T-helper 17 cell (primary cell): Measurements from ENCODE around the gene SARNP. TPM values are rescaled to one million over a fixed set of nuclear protein-coding genes. Genes with fewer than 3 reads are reported as not detected.
"Not testable (repeated sequence)": the region's sequence is repeated elsewhere in the genome, so short reads cannot be mapped to it uniquely, and the experiment has no call there.

ENCODE experiments used
- ATAC-seq: fragments of 150-1000 bp; cut with Tn5 transposase; 2 replicates; pipeline ENCODE4 v1.10.0; 2021; ENCODE audit warnings: mild to moderate bottlenecking, moderate library complexity
- DNase-seq, 3 donors: peaks; one replicate each; pipeline versions ENCODE4 v3.0.0 to v3.0.0-alpha.2; 2020 to 2021
- H3K9me3 ChIP-seq: one replicate; pipeline ENCODE4 v1.7.0; 2013; ENCODE audit warnings: low read length, mild to moderate bottlenecking; ENCODE audit not compliant: control insufficient read depth, poor library complexity, severe bottlenecking
- H3K27ac Mint-ChIP-seq: one replicate; pipeline ENCODE4 v1.8.0; 2022; ENCODE audit warnings: mild to moderate bottlenecking, moderate library complexity, mixed read lengths
- H3K27me3 Mint-ChIP-seq: one replicate; pipeline ENCODE4 v1.8.0; 2022; ENCODE audit warnings: mixed read lengths
- H3K36me3 Mint-ChIP-seq: one replicate; pipeline ENCODE4 v1.8.0; 2022; ENCODE audit warnings: low read depth, mixed read lengths
- H3K4me1 Mint-ChIP-seq: one replicate; pipeline ENCODE4 v1.8.0; 2022; ENCODE audit warnings: mild to moderate bottlenecking, mixed read lengths
- H3K4me3 Mint-ChIP-seq: one replicate; pipeline ENCODE4 v1.8.0; 2022; ENCODE audit warnings: mild to moderate bottlenecking, moderate library complexity, mixed read lengths
- total RNA-seq, 4 donors: library from RNA in 2 of 4; stranded (reverse) in 2 of 4; gene quantifications; one replicate each; pipeline ENCODE4 v1.2.3 and lab custom pipeline; 2022 to 2026

SARNP gene
- 10 to 100 TPM; 37.3 to 38.5 TPM for total RNA-seq
- total RNA-seq (lab: John Stamatoyannopoulos, UW): 6.4 to 7.7 reads per million in 2 donors

DNA sequence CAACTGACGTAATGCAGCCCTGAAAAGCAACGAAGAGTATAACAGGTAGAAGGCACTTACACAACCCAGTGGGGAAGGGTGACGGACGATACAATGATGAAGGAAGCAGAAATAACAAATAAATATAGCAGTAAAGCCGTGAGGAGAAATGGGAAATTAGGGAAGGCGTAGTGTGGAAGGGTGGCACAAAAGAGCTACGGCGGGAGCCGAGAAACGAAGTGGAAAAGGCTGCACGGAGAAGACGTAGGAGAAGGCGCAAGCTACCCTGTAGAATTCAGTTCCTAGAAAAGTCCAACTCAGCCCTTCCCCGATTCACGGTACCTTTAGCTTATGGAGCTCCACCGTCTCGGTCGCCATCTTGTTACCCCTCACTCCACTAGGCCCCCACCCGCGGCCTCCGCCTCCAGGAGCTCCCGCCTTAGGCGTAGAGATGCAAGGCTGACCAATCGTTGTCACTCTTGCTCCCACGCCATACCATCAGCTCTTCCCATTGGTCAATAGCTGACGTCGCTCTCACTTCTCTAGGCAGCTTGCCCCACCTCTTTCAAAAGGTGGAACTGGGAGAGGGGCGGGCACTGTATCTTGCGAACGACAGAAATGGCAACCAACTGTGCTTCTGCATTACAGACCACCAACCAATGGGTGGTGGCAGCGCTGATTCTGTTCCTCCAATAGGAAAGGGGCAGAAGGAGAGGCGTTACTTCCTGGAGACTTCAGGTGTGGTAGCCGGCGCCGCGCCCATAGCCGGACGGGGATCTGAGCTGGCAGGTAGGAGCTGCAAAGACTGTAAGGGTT, at the start of gene SARNP, which contains the start of gene ORMDL2:
Gene SARNP (minus strand): TSS at position 380 of the 795 bp plus-strand sequence. CDS start 23 bp downstream, at position 357.
Gene ORMDL2 (plus strand): TSS at position 697 of the 795 bp plus-strand sequence. CDS start 959 bp downstream, outside the sequence.
- Mint-ChIP-seq H3K36me3 (peaks cover 7% of the 10 kb centered on the region), H3K27ac (no peak within 1 kb of the TSS), H3K27me3 (no peaks in the 10 kb centered on the region), H3K4me3 (no peak within 1 kb of the TSS), H3K4me1 (peaks cover 21% of the 10 kb centered on the region)
- H3K9me3 ChIP-seq: no peaks in the 10 kb centered on the region
- DNase-seq (peak; percentile 85 to 93 (median 87)), ATAC-seq (peak; percentile 93)

GRCh38 chr12:55866454-55867004, 49.0 kb upstream of the SARNP start:
- not testable (repeated sequence) for H3K9me3 ChIP-seq

DNA sequence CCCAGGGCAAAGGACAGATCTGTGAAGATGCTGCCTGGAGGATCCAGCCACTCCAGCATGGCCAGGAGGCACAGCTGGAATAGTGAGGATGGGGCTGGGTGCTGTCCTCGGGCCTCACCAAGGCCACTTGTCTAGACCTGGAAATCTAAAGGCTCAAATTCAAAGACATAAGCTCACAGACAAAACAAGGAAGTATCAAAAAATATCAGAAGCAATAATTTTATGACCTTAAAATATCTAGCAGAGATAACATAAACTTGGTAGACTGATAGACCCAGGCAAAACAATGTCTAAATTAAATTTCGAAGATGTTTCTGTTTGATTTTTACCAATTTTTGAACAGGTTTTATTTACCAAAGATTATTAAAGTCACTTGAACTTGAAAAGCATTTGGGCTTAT, 47.8 kb upstream of the SARNP start:
- H3K9me3 ChIP-seq: peaks cover 2% of the 10 kb centered on the region
- H3K27me3 Mint-ChIP-seq: no peaks in the 10 kb centered on the region
- H3K4me1 Mint-ChIP-seq: no peaks in the 10 kb centered on the region
- DNase-seq: no peak
- no peak overlapping the region for H3K27ac Mint-ChIP-seq
- no peak for ATAC-seq
- H3K36me3 Mint-ChIP-seq: no peaks in the 10 kb centered on the region
- no peak overlapping the region for H3K4me3 Mint-ChIP-seq

More at GRCh38 chr12:55866454-55867004, 49.0 kb upstream of the SARNP start:
- H3K36me3 Mint-ChIP-seq, H3K4me3 Mint-ChIP-seq, H3K4me1 Mint-ChIP-seq, DNase-seq, H3K27me3 Mint-ChIP-seq, H3K27ac Mint-ChIP-seq, ATAC-seq: not testable (repeated sequence)

DNA sequence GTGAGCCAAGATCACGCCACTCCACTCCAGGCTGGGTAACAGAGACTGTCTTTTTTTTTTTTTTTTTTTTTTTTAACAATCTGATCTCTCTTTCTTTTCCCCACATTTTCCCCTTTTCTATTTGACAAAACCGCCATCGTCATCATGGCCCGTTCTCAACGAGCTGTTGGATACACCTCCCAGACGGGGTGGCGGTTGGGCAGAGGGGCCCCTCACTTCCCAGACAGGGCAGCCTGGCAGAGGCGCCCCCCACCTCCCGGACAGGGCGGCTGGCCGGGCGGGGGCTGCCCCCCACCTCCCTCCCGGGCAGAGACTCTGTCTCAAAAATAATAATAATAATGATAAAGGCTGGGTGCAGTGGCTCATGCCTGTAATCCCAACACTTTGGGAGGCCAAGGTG, 45.4 kb upstream of the SARNP start:
- not testable (repeated sequence) for DNase-seq, H3K4me1 Mint-ChIP-seq, H3K9me3 ChIP-seq, H3K36me3 Mint-ChIP-seq, H3K27ac Mint-ChIP-seq, ATAC-seq, H3K27me3 Mint-ChIP-seq, H3K4me3 Mint-ChIP-seq

DNA sequence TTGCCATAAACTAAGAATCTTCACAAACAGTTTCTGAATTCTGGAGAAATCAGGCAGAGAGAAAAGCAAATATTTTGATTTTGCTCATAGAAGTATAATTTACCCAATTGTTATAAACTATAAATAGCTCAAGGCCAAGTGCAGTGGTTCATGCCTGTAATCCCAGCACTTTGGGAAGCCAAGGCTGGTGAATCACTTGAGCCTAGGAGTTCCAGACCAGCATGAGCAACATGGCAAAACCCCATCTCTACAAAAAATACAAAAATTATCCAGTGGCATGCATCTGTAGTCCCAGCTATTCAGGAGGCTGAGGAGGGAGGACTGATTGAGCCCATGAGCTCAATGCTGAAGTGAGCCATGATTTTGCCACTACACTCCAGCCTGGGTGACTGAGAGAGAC, 44.8 kb upstream of the SARNP start:
- H3K4me1 Mint-ChIP-seq: no peaks in the 10 kb centered on the region
- DNase-seq: no peak
- H3K4me3 Mint-ChIP-seq: no peak overlapping the region
- H3K9me3 ChIP-seq: peaks cover 2% of the 10 kb centered on the region
- no peak for ATAC-seq
- H3K27me3 Mint-ChIP-seq: no peaks in the 10 kb centered on the region
- H3K36me3 Mint-ChIP-seq: no peaks in the 10 kb centered on the region
- H3K27ac Mint-ChIP-seq: no peak overlapping the region

DNA sequence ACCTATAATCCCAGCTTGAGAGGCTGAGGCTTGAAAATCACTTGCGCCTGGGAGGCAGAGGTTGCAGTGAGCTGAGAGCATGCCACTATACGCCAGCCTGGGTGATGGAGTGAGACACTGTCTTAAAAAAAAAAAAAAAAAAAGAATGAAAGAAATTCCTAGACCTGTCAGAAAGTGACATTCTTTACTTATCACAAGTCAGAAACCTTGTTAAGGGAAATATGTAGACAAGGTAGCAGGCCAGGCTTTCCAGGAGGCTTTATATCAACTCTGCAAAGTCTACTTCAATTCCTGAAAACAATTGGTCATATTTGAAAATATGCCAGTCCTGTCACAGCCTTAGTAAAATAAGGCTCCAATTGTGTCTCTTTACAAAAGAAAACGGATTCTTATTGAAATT, 44.3 kb upstream of the SARNP start:
- H3K27me3 Mint-ChIP-seq: no peaks in the 10 kb centered on the region
- H3K27ac Mint-ChIP-seq: no peak overlapping the region
- DNase-seq (no peak), ATAC-seq (no peak)
- no peaks in the 10 kb centered on the region for H3K36me3 Mint-ChIP-seq
- H3K4me1 Mint-ChIP-seq: no peaks in the 10 kb centered on the region
- H3K4me3 Mint-ChIP-seq: no peak overlapping the region
- H3K9me3 ChIP-seq: peaks cover 2% of the 10 kb centered on the region

GRCh38 chr12:55861396-55861795, 43.9 kb upstream of the SARNP start:
- peaks cover 2% of the 10 kb centered on the region for H3K9me3 ChIP-seq
- no peak overlapping the region for H3K27ac Mint-ChIP-seq
- no peaks in the 10 kb centered on the region for H3K27me3 Mint-ChIP-seq
- DNase-seq (no peak), ATAC-seq (no peak)
- H3K4me3 Mint-ChIP-seq: no peak overlapping the region
- H3K36me3 Mint-ChIP-seq: no peaks in the 10 kb centered on the region
- H3K4me1 Mint-ChIP-seq: no peaks in the 10 kb centered on the region

DNA sequence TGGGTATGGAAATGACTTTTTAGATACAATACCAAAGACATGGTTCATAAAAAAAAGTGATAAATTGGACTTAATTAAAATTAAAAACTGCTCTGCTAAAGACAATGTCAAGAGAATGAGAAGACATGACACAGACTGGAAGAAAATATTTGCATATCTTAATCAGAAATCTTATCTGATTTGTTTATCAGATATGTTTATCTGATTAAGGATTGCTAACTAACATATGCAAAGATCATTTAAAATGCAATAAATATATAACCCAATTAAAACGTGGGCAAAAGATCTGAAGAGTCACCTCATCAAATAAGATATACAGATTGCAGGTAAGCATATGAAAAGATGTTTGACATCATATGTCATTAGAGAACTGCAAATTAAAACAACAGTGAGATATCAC, 35.2 kb upstream of the SARNP start:
- peaks cover 2% of the 10 kb centered on the region for H3K4me1 Mint-ChIP-seq

GRCh38 chr12:55850893-55851292, 33.4 kb upstream of the SARNP start:
- no peak overlapping the region for H3K4me3 Mint-ChIP-seq
- H3K9me3 ChIP-seq: no peaks in the 10 kb centered on the region
- DNase-seq (no peak), ATAC-seq (no peak)
- H3K4me1 Mint-ChIP-seq: peaks cover 4% of the 10 kb centered on the region
- no peak overlapping the region for H3K27ac Mint-ChIP-seq
- H3K27me3 Mint-ChIP-seq: peaks cover 30% of the 10 kb centered on the region
- H3K36me3 Mint-ChIP-seq: no peaks in the 10 kb centered on the region

More for the DNA sequence above, 35.2 kb upstream of the SARNP start:
- DNase-seq: no peak
- H3K27me3 Mint-ChIP-seq: peaks cover 30% of the 10 kb centered on the region
- no peak for ATAC-seq
- no peak overlapping the region for H3K4me3 Mint-ChIP-seq
- H3K27ac Mint-ChIP-seq: no peak overlapping the region
- no peaks in the 10 kb centered on the region for H3K9me3 ChIP-seq
- H3K36me3 Mint-ChIP-seq: no peaks in the 10 kb centered on the region

DNA sequence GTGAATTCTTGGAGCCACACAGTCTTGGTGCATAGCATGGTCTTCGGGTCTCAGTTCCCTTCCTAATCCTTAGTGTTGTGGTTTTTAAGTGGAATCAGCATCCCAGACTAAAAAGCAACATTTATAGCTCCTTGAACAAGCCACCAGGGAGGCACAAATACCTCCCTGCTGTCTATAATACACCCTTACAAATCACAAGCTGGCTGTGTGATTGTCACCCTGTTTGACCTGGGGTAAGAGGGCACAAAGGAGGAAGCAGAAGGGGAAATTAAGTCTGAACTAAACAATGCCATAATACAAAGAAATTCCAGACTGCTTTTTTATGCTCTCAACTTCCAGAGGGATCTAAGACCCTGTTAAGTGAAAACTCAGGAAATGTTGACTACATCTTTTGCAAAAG, 32.9 kb upstream of the SARNP start:
- Mint-ChIP-seq H3K27ac (no peak overlapping the region), H3K27me3 (peaks cover 30% of the 10 kb centered on the region), H3K4me1 (peaks cover 4% of the 10 kb centered on the region), H3K4me3 (no peak overlapping the region), H3K36me3 (no peaks in the 10 kb centered on the region)
- no peaks in the 10 kb centered on the region for H3K9me3 ChIP-seq
- DNase-seq (no peak), ATAC-seq (no peak)

GRCh38 chr12:55849616-55850343, 32.3 kb upstream of the SARNP start:
- H3K36me3 Mint-ChIP-seq: no peaks in the 10 kb centered on the region

GRCh38 chr12:55847603-55848291, 30.2 kb upstream of the SARNP start:
- H3K27me3 Mint-ChIP-seq: peaks cover 29% of the 10 kb centered on the region
- H3K4me3 Mint-ChIP-seq: no peak overlapping the region
- ATAC-seq: no peak
- H3K36me3 Mint-ChIP-seq: no peaks in the 10 kb centered on the region
- peaks cover 4% of the 10 kb centered on the region for H3K4me1 Mint-ChIP-seq
- peak overlapping the region; percentile 16 for H3K27ac Mint-ChIP-seq
- no peak for DNase-seq
- H3K9me3 ChIP-seq: no peaks in the 10 kb centered on the region

More at GRCh38 chr12:55849616-55850343, 32.3 kb upstream of the SARNP start:
- no peaks in the 10 kb centered on the region for H3K9me3 ChIP-seq
- H3K4me3 Mint-ChIP-seq: no peak overlapping the region
- H3K27me3 Mint-ChIP-seq: peaks cover 30% of the 10 kb centered on the region
- ATAC-seq: no peak
- H3K27ac Mint-ChIP-seq: no peak overlapping the region
- no peak for DNase-seq
- peaks cover 4% of the 10 kb centered on the region for H3K4me1 Mint-ChIP-seq

DNA sequence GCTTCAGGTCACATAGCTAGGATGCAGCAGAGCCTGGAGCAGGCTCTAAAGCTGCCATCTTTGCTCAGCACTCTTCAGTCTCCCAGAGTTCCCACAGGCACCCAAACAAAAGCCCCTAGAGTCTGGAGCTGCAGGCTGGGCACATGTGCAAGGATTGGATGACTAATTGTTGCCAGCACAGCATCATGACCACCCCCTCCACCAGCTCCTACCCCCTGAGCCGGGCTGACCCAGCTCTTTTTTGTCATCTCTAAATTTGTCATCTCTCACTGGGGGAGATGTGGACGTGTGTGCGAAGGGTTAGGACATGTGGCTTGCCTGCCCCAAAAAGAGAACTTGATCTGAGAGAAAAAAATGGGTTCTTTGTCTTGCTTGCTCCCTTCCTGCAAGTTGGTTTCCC, 29.5 kb upstream of the SARNP start:
- H3K9me3 ChIP-seq: no peaks in the 10 kb centered on the region
- H3K4me1 Mint-ChIP-seq: peaks cover 2% of the 10 kb centered on the region
- H3K4me3 Mint-ChIP-seq: no peak overlapping the region
- DNase-seq: no peak
- no peak for ATAC-seq
- H3K27me3 Mint-ChIP-seq: peaks cover 22% of the 10 kb centered on the region
- H3K36me3 Mint-ChIP-seq: no peaks in the 10 kb centered on the region
- H3K27ac Mint-ChIP-seq: peak overlapping the region; percentile 16
